GM13977 (cell line): ENCODE results near the gene RABAC1.

Experiments
- DNase-seq: peaks from one replicate; pipeline ENCODE4 v3.0.0; 2012; ENCODE audit warnings: low spot score
- in situ Hi-C: fragments of 300-500 bp; cut with MboI; formaldehyde crosslinking; loops from one replicate; pipeline ENCODE4 v1.12.0; 2022; ENCODE audit warnings: low sequenced_read_pairs, low pct_unique_long_range_greater_than_20kb, mixed read lengths, inconsistent platforms; ENCODE audit not compliant: unreplicated experiment
- TF ChIP-seq, protein P1 (sequence below): IDR thresholded peaks from 2 replicates; pipeline ENCODE4 v1.5.1; 2012; ENCODE audit warnings: mild to moderate bottlenecking, control low read depth; ENCODE audit not compliant: insufficient read depth; ENCODE audit errors: extremely low read depth, missing control alignments

Gene RABAC1

DNA sequence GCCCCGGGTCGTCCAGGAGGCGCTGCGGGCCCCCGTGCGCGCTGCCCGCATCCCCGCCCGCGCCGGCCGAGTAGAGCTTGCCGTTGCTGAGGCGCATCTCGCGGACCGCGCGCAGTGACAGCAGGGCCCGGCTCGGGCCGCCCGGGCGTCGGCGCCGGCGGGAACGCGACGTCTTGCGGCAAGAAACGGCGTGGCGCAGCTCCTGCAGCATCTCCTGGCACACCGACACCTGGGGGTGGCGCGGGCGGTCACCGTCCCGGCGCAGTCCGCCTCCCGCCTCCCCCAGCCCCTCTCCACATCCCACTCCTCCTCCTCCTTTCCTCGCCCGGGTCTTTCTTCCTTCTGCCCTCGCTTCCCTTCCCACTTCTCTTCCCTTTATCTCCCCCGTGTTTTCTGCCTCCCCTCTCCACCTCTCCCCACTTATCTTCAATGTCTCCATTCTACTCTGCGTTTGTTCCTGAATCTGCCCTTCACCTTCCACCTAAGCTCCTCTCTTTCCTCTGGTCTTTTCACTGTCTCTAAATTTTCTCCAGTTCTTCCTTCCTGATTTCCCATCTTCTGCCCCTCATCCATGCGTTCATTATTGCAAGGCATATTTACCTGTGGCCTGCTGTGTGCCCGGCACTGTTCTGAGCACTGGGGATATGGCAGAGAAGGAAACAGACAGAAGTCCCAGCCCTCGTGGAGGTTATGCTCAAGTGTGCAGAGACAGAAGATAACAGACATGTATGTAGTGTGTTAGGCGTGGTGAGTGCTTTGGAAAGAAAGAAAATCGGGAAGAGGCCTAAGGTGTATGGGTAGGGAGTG lies 40.2 kb upstream of the RABAC1 start:
- in situ Hi-C loops = no loop called here
- TF ChIP-seq, protein P1, sequence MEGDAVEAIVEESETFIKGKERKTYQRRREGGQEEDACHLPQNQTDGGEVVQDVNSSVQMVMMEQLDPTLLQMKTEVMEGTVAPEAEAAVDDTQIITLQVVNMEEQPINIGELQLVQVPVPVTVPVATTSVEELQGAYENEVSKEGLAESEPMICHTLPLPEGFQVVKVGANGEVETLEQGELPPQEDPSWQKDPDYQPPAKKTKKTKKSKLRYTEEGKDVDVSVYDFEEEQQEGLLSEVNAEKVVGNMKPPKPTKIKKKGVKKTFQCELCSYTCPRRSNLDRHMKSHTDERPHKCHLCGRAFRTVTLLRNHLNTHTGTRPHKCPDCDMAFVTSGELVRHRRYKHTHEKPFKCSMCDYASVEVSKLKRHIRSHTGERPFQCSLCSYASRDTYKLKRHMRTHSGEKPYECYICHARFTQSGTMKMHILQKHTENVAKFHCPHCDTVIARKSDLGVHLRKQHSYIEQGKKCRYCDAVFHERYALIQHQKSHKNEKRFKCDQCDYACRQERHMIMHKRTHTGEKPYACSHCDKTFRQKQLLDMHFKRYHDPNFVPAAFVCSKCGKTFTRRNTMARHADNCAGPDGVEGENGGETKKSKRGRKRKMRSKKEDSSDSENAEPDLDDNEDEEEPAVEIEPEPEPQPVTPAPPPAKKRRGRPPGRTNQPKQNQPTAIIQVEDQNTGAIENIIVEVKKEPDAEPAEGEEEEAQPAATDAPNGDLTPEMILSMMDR = no peak
- DNase-seq = no peak

DNA sequence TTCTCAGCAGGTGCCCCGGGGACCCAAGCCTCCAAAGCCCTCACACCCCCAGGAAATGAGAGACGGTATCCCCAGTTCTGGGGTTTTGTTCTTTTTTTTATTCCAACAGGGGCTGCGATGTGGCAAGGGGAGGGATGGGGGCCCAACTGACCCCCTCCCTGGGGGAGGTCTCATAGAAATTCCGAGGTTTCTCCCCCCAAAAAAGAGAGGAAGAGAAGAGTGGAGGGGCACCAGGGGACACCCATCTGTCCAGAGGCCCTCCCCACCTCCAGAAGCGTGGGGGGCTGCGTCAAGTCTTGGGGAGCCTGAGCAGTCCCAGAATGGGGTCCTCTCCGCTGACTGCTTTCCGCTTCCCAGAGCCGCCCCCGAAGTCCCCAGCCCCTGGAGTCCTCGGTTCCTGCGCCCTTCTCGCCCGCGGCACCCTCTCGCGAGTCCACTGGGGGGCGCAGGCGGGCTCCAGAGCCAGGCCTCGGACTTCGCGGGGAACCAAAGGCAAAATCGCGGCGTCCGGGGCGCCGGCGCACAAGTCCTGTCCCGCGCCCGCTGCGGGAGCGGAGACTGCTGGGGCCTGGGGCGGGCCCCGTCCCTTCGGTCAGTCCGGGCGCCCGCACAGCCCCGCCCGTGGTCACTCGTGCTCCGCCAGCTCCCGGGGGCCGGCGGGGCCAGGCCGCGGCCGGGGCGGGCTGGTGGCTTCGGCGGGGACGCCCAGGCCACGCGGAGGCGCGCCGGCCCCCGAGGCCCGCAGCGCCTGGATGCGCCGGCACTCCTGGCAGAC lies 39.3 kb upstream of the RABAC1 start:
- in situ Hi-C loops = no loop called here
- TF ChIP-seq, protein P1 = peak; percentile 70
- peak; percentile 75 for DNase-seq

DNA sequence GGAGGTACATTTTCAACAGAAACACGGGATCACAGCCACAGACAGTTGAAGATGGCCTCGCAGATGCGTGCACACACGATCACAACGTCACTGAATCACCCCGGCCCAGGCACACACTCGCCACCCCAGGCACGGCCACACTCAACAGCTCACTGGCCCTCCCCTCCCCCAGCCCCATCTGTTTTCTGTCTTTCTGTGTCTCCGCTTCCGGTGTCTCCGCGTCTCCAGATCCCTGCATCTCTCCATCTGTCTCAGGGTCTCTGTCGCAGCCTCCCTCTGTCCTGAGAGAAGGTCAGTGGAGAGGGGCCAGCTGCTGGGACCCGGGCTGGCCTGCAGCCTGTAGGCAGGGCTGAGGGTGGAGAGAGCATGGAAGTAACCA lies 38.7 kb upstream of the RABAC1 start:
- TF ChIP-seq, protein P1 = no peak
- DNase-seq = no peak
- in situ Hi-C loops = no loop called here

DNA sequence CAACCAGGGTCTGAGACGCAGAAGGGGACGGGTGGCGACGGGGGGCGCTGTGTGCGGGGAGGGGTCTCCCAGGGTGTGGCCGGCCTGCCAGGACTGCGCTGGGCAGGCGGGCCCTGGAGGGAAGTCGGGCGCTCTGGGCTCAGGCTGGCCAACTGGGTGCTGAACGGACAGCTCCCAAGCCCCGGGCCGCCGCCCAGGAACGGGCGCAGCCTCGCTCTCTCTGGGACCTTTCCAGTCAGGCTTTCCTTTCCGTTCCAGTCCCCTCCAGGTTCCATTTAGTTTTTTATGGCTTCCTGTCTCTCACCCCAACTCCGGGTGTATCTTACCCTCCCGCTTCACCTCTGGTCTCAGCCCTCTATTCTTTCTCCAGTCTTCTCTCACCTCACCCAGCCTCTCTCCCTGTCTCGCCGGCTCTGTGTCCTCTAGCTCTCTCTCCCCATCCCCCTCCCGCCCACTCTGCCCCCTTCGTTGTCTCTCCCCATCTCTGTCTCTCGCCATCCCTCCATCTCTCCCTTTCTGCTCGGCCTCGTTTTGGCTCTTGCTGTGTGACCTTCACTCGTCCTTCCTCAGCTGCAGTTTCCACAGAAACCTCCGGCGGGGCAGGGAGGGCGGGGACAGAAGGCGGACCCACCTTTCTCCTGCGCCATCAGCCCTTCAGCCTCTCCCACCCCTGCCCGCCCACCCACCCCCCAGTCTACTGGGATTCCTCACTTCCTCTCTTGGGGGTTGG lies 38.2 kb upstream of the RABAC1 start:
- DNase-seq = peak; percentile 83
- TF ChIP-seq, protein P1 = no peak
- in situ Hi-C loops = no loop called here

DNA sequence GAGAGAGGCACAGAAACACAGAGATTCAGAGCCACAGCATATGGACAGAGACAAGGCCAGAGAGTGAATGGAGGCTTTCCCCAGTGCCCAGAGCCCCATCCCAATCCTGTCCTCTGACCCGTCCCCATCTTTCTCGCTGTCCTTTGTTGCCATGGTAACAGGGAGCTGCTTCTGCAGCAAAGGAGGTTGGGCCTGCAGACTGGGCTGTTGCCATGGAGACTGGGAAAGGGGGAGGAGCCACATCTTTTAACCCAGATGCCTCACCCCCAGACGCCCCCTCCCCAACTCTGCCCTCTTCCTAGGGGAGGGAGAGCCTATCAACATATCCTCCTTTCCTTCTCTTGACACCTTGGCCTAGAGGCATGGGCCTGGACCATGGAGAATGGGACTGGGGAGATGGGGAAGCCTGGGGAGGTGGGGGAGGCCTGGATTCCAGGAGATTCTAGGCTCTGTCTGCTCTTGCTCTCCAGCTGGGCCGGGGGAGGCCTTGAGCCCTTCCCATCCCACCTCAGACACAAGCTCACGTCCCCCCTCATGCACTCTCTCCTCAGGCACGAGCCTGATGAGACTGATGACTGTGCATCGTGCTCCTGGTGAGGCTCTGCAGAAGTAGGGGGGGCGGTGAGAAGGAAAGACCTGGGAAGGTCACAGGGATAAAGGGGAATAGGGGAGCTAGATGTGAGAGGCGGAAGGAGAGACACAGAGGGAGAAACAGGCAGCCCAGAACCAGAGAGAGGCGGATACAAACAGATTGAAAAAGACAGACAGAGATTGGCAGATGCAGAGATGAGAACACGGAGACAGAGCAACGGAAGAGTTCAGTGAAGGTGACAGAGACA lies 37.1 kb upstream of the RABAC1 start:
- in situ Hi-C loops = no loop called here
- TF ChIP-seq, protein P1 = no peak
- peak; percentile 62 for DNase-seq
